Lower leg skin (tissue), 4 donors: ENCODE results near the gene DHX34. TPM values are rescaled to one million over a fixed set of nuclear protein-coding genes. Genes with fewer than 3 reads are reported as not detected.
"Not testable (repeated sequence)": the region's sequence is repeated elsewhere in the genome, so short reads cannot be mapped to it uniquely, and the experiment has no call there.

ENCODE experiments used
- DNase-seq, 2 donors: peaks; one replicate each; pipeline ENCODE4 v3.0.0-alpha.2; 2019; ENCODE audit warnings: low spot score in 2 of 2
- H3K4me3 ChIP-seq: fragments of 200-600 bp; sonication (generic); 2 replicates; pipeline ENCODE4 v1.5.1; 2017; ENCODE audit warnings: mild to moderate bottlenecking, low read depth; ENCODE audit not compliant: poor library complexity, severe bottlenecking
- CTCF ChIP-seq, 3 donors: fragments of 450-650 bp; IDR thresholded peaks; one replicate each; pipeline ENCODE4 v1.5.1; 2016; ENCODE audit warnings: antibody characterized with exemption in 3 of 3, mild to moderate bottlenecking in 3 of 3, moderate library complexity in 2 of 3
- POLR2A ChIP-seq, 2 donors: fragments of 450-650 bp; IDR thresholded peaks; one replicate each; pipeline ENCODE4 v1.6.1; 2016 to 2017; ENCODE audit warnings: antibody characterized with exemption in 2 of 2, mild to moderate bottlenecking in 1 of 2, moderate library complexity in 1 of 2
- WGBS, 2 donors: methylation state at CpG; one replicate each; pipeline ENCODE4 v1.1.5; 2018; 5-methylcytosine and 5-hydroxymethylcytosine counted together
- intact Hi-C: fragments of 100-400 bp; cut with DNase I; formaldehyde crosslinking; loops from one replicate; pipeline ENCODE4 v1.15.0; 2023; ENCODE audit warnings: low total_unique reads
- total RNA-seq, 4 donors: library from RNA; depleted of rRNA; stranded (reverse); fragments of >200 nt; gene quantifications; one replicate each; pipeline ENCODE4 v1.1.0, GENCODE V29; 2016

Gene DHX34
- total RNA-seq, 4 donors from 2014 or later: 11.1 to 28.7 (median 18.9) TPM

DNA sequence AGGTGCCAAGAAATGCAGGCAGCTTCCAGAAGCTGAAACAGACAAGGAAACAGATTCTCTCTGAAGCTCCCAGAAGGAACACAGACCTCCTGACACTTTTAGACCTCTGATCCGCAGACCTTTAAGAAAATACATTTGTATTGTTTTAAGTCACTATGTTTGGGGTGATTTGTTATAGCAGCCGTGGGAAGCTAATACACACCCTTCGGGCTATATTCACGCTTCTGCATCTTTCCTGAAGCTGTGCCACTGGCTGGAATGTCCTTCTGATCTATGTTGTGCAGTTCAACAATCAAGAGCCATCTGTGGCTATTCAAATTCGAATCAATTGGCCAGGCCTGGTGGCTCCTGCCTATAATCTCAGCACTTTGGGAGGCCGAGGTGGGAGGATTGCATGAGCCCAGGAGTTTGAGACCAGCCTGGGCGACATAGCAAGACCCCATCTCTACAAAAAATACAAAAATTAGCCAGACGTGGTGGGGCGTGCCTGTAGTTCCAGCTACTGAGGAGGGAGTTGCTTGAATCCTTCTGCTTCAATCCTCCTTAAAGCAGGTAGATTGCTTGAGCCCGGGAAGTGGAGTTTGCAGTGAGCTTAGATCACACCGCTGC is 5.8 kb upstream of the DHX34 start:
- no peak overlapping the region for H3K4me3 ChIP-seq
- TF ChIP-seq POLR2A (IDR thresholded peaks at IDR 0.05) (no peak), CTCF (IDR thresholded peaks at IDR 0.05) (no peak)
- no peak for DNase-seq
- intact Hi-C loops: no loop called here
- WGBS, 2 donors: 88 to 89% methylated on average over 11 of the region's 11 CpGs

GRCh38 chr19:47344425-47344824 is 4.7 kb upstream of the DHX34 start:
- H3K4me3 ChIP-seq: no peak overlapping the region
- TF ChIP-seq POLR2A (IDR thresholded peaks at IDR 0.05) (no peak), CTCF (IDR thresholded peaks at IDR 0.05) (no peak)
- intact Hi-C loops: no loop called here
- WGBS, 2 donors: 81 to 97% methylated on average over 1 of the region's 1 CpG
- DNase-seq: no peak

- H3K4me3 ChIP-seq, intact Hi-C loops, DNase-seq: not testable (repeated sequence)
- 90 to 91% methylated on average over 6 of the region's 6 CpGs for WGBS, 2 donors
These were observed 3.1 kb upstream of the DHX34 start for GRCh38 chr19:47346024-47346423.

DNA sequence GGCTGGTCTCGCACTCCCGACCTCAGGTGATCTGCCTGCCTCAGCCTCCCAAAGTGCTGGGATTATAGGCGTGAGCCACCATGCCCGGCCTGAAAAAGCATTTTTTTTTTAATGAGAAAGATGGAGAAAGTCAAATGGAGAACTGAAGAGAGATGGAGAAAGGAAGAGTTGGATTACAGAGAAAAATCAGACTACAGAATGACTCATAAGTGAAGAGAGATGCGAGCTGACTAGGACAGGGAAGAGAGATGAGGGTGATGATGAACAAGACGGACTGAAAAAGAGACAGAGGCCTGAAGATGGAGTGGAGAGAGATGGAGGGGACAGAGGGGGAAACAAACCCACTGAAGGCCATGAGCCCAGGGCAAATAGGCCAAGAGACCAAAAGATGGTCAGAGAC is 1.5 kb downstream of the DHX34 start:
- H3K4me3 ChIP-seq: no peak overlapping the region
- WGBS, 2 donors: 88 to 92% methylated on average over 6 of the region's 6 CpGs
- TF ChIP-seq CTCF (IDR thresholded peaks at IDR 0.05) (no peak), POLR2A (IDR thresholded peaks at IDR 0.05) (no peak)
- intact Hi-C loops: no loop called here
- no peak for DNase-seq

- intact Hi-C loops: no loop called here
- no peak for TF ChIP-seq POLR2A (IDR thresholded peaks at IDR 0.05)
- TF ChIP-seq CTCF (IDR thresholded peaks at IDR 0.05): no peak
- 77 to 85% methylated on average over 3 of the region's 3 CpGs for WGBS, 2 donors
- no peak overlapping the region for H3K4me3 ChIP-seq
- no peak for DNase-seq
These were observed 2.4 kb downstream of the DHX34 start for GRCh38 chr19:47351548-47351947.

GRCh38 chr19:47352095-47352494 is 3.0 kb downstream of the DHX34 start:
- intact Hi-C loops: no loop called here
- TF ChIP-seq POLR2A (IDR thresholded peaks at IDR 0.05) (no peak), CTCF (IDR thresholded peaks at IDR 0.05) (no peak)
- no peak overlapping the region for H3K4me3 ChIP-seq
- WGBS, 2 donors: 58 to 63% methylated on average over 2 of the region's 2 CpGs
- no peak for DNase-seq
